ENCODE data around the gene ARHGAP10.

The ARHGAP10 gene

DNA sequence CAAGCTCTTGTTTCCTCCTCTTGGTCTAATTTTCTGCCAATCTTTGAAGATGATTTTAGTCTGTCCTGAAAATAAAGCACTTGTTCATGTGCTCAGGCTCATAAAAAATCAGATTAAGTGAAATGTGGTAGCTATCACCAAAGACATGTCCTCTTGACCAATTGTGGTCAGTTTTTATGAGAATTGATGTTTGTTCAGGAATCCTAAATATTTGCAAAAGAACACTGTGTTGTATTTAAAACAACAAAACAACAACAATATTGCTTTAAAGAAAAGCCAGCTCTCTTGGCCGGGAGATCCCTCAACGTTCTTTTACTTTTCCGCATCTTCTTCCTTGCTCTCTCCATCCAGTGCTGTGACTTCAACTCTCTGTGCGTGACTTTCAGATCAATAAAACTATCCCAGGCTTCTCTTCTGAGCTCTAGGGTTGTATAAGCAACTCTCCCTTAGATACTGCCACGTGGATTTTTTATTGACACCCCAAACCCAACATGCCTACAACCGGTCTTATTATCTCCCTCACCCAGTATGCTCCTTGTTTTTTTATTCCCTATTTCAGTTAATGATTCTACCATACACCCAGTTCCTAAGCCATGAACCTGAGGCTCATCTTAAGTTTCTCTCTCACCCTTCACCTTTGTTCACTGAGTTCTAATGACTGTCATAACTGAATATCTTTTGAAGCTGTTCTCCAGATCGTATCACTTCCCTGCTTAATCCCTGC, 309.9 kb downstream of the ARHGAP10 start:
- no peak for DNase-seq (ENCODE audit: low spot score)

DNA sequence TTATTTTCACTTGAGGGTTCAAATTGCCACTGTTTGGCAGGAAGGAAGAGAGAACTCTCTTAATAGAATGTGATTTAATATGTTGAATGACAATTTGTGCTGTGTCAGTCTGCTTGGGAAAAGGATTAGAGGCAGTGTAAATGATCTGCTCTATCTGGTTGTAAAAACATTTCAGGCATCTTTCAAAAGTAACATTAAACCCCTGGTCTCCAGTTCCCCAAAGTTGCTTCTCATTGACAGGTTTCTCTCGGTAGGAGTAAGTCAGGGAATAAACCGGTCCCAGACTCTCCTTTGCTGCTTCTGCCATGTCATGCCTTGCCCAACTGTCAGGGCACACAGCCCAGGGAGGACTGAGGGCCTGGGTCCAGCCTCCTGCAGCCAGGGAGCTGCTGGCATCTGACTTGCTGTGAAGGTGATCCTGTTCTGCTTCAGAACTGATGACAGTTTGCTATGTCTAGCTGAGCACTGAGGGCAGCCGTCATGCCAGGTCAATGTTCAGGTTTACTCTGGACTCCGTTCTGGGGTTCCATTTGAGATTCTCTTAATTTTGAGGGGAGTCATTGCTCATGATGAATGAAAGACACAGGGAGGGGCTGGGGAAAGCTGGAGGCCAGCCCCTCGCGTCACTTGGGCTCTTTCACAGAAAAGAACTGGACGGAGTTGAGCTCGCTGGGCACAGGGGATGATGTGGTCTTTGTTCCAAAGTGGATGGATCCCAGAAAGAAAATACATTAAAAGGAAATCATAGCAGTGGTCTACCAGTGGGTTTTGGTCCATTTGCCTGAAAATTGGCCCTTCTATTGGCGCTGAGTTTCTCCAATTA, 312.4 kb downstream of the ARHGAP10 start:
- DNase-seq (ENCODE audit: low spot score): no peak

DNA sequence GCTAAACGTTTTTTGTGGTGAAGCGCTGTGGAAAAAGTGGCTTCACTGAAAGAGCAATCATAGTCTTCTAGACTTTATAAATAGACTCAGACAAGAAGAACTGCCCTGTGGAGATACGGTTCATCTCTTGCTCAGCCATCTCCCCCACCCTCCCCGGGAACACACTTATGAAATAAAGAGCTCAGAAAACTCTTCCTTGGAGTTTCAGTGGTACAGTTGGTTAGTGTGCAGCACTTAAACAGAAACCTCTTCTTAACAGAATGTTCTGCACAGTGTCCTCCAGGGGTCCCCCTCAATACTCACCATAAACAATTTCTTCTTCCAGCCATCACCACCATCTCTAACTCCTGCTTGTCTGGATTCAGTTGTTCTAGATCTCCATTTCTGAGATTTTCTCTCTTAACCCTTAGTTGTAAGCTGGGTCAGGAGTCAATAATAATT, 313.0 kb downstream of the ARHGAP10 start:
- no peak for DNase-seq (ENCODE audit: low spot score)

DNA sequence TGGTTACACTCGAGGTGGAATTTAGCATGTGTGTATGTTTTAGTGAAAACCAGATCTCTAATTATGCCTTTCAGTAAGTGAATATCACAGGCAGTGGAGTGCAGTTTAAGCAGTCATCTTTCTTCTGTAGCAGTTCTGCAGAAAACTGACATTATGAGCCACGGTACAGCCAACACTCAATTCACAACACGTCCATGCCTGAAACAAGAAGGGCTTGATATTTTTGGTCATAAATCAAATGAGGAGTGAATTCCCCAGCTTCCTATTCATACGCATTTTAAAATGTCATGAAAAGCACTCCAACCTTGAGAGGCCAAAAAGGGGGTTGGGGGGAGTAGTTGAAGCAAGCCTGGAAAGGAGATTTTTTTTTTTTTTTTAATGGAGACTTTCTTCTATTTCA, 316.7 kb downstream of the ARHGAP10 start:
- DNase-seq (ENCODE audit: low spot score): no peak

DNA sequence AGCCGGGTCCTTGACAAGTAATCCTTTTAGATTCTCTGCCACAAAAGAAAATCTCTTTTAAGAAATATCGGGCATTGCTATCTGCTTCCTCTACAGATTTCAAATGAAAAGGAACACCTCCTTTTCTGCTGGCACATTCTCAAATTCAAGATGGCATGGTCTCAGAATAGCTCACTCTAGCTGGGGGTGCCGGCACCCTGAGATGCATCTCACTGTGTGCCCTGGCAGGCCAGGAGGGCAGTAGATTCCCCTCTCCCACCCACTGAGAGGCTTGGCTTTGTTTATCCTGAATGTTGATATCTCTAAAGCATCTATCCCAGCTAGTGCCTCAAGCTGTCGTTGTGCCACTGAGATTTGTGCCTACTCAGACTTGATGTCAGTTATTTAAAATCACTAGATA, 319.5 kb downstream of the ARHGAP10 start:
- DNase-seq (ENCODE audit: low spot score): no peak

DNA sequence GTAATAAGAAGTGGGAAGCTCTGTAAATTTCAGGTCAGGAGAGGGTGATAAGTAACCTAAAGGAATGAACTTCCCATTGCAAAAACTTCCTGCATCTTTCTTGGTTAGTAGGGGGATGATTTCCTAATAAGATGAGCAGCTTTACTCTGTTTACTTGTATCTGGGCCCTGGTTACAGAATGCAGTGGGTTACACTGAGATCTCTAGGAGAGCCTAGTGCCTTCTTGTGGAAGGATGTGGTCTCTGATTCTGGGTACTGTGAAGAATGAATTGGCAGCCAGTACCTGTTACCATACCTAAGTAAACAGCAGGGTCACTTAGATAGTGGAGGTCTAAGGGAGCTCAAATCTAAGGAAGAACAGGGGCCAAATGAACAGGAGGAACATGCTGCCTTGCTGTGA, 320.6 kb downstream of the ARHGAP10 start:
- DNase-seq (ENCODE audit: low spot score): no peak

DNA sequence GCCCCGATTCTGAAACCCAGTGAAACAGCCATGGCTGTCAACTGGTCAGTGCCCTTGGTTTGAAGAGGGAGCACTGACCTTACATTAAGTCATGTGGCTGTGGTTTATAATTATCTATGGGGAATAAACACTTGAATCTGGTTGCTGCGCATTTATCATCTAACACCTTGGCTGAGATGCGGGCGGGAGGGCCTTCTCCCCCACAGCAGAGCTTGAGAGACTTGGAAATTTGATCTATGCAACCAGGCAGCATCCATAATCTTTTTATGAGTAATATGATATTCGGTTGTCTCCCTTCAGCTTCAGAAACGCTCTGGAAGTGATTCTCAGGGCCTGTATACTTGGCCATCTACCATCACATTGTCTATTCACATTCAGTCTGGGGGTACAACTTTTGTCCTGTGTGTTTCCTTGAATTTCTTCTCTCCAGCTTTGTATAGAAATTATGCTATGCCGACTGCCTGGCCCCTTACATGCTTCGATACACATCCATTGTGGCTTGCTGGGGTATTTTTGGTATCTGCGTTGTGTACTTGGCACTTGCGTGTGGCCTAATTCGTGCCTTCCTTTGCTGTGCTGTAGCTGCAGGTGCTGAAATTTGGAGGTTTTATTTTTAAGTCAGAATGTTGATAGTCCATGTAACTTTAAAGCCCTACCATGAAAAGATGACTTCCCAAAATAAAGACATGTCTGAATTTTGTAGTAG, 321.6 kb downstream of the ARHGAP10 start:
- DNase-seq (ENCODE audit: low spot score): no peak

DNA sequence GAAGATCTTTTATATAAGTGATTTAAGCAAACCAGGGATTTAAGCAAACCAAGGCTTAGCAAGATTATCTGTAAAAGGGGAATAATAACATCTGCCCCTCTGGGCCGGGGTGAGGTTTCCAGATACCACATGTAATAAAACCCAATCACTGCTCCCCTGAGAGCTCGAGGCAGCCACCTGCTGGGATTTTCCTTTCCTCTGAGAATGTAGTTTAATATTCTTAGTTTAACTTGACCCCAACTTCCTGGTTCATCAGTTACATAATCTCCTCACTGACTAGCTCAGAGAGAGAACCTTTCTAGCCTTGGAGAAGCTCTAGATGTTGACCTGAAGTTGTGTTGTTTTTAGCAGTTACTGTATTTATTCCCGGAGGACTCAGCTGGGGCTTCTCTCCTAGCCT, 322.4 kb downstream of the ARHGAP10 start:
- no peak for DNase-seq (ENCODE audit: low spot score)

DNA sequence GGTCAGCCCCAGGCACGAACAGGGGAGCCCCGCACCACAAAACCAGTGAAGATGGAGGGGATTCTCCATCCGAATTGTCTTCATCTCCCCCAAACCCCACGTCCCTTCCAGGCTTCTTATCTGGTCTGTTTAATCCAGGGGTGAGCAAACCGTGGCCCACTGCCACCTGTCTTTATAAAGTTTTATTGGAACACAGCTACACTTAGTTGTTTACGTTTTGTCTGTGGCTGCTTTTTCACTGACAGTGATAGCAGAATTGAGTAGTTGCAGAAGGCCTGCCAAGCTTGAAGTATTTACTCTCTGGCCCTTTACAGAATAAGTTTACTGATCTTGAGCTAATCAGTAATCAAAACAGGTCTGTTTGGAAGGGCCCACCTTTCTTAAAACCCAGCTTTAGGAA, 324.0 kb downstream of the ARHGAP10 start:
- no peak for DNase-seq (ENCODE audit: low spot score)

DNA sequence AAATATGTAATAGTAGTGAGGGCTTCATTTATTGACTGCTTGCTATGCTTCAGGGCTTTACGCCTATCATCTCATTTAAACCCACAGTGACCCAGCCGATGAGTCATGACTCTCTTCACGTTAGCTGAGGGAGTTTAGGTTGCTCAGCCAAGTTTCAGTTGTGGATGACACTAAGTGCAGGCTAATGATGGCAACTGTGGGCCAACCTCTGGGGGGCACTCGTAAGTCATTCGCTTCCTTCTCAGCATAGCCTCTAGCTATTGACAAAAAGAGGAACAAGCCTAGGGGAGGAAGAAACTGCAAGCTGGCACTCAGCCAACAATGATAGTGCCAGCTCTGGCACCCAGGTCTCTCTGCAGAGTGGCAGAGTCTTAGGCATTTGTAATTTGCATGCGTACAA, 325.0 kb downstream of the ARHGAP10 start:
- DNase-seq (ENCODE audit: low spot score): no peak

DNA sequence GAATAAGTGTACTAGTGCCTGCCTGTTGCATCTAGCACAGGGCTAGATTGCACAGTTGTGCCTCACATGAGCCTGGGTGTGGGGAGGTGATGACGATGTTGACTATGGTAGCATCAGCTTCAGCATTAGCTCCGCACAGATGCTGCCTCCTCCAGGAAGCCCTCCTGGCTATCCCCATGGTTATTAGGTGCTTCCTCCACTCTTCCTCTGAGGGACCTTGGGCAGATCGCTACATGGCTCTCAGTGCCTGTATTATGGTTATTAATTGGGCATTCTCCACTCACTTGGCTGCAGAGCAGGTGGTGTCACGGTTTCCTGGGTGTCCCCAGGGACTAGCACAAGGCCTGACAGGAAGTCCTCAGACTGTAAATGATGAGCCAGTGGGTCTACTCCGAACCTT, 325.6 kb downstream of the ARHGAP10 start:
- DNase-seq (ENCODE audit: low spot score): no peak

DNA sequence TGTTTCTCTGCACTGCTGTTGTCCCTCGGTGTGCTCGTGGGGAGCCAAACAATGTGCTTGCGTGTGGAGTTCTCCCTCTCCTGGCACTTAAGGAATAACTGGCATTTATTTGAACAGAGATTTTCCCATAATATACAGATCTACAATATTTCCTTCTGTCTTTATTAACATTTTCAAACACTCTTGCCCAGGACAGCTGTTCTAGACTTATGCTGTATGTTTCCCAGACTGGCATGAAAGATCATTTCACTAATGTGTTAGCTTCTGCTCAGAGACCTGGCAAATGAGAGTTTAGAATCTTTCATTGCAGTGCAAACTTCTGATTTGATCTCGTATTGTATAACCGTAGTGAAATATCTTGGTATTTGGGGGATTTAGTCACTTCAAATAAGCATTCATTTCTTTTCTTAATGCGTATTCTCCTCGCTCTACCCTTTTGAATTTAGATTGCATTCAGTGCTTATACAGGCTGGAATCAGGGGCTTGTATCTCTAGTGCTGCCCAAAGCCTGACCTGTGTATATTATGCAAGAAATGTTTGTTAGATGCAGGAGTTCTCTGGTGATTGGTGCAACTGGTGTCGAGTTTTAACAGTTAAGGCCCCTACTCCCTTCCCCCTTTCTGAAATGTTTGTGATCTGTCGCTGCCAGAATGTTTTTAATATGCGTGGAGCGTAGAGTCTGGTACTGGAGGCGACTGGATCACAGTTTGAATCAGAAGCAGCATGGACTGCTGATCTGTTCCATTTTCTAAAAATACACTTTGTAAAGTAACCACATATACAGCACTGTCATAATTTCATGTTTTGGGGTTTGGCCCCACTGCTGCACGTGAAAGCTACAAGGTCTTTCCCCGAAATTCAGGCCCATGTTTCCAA, 326.3 kb downstream of the ARHGAP10 start:
- no peak for DNase-seq (ENCODE audit: low spot score)

DNA sequence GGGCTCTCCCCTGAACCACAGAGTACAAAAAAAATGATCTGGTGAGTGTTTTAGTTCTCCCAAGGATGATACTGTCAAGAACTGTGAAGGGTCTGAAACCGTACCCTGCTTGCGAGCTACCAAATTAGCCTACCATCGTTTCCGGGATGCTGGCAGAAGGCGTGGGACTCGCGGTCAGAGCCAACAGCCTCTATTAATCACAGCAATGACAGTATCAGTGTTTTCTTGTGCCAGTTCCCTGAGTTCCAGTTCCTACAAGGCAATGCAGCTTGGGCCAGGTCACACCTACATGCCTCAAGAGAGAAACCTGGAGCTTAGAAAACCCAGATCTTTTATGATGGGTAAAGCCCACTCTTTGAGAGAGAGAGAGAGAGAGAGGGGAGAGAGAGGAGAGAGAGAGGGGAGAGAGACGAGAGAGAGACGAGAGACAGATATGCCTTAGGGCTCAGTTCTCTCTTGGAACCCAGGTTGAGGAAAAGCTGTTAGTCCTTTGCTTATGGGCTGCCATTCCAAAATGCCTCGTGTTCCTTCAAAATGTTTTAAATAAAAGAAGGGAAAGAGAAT, 327.8 kb downstream of the ARHGAP10 start:
- DNase-seq (ENCODE audit: low spot score): no peak

DNA sequence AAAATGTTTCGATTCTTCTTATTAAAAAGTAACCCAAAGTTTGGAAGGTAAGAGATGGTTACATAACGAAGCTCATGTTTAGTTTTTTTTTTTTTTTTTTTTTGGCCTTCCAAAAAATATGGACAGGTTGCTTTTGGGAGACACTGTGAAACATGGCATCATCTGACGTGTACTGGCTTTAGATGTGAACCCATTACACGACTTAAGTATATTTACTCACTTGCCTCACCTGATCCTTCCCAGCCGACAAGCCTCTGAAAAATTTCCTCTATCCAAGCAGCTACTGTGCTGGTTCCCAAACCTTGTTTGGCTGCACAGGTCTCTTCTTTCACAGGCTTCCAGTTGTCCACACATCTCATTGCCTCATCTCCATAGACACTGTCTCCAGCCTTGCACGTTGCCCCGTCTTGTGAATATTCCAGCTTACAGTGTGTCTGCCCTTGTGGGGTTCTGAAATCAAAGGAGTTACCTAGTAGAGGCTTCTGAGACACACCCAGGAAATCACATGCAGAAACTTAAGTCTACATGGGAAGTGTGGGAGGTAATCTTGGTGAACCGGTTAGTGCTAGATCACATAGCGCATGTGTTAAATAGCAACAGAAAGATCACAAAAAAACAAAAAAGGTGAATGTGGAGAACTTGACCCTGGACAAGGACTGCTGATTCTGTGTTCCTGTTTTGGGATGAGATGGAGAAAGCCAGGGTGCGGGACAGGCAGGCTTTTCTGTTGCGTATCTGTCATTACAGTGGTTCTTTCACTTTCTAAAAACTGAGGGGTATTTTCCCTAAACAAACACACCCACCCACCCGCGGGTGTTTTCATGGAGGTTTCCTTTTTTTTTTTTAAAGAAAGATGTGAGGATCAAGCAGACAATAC, 328.6 kb downstream of the ARHGAP10 start:
- DNase-seq (ENCODE audit: low spot score): no peak

DNA sequence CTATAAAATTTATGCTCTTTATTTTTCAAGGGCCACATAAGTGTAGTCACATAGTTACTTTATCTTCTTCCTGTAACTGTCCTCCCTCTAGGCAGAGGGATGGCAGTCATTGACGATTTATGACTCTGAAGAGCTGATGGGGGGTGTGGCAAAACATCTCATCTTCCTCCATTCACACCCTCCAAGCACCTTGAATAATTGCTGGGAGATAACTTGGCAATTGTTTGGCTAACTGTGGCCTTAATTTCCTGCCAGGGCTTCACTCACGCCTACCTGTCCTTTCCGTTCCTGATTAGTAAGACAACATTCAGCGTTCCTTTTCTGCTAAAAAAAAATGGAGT, 329.2 kb downstream of the ARHGAP10 start:
- DNase-seq (ENCODE audit: low spot score): no peak

DNA sequence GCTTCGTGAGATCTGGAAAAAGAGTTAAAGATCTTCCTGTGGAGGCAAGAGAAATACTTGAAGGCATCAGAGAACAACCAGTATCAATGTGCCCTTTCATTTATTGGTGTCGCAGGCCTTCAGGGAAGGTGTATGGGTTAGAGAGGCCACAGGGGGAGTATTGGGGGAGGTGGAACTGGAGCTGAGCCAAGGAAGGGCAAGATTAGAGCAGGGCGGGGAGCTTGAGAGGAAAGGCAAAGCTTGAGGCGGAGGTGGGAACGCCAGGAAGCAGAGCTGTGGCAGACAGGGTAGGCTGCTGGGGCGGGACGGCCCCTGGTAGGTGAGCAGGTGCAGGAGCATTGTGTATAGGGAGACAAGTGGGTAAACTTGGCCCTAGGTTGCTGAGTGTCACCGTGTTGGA, 329.9 kb downstream of the ARHGAP10 start:
- no peak for DNase-seq (ENCODE audit: low spot score)

DNA sequence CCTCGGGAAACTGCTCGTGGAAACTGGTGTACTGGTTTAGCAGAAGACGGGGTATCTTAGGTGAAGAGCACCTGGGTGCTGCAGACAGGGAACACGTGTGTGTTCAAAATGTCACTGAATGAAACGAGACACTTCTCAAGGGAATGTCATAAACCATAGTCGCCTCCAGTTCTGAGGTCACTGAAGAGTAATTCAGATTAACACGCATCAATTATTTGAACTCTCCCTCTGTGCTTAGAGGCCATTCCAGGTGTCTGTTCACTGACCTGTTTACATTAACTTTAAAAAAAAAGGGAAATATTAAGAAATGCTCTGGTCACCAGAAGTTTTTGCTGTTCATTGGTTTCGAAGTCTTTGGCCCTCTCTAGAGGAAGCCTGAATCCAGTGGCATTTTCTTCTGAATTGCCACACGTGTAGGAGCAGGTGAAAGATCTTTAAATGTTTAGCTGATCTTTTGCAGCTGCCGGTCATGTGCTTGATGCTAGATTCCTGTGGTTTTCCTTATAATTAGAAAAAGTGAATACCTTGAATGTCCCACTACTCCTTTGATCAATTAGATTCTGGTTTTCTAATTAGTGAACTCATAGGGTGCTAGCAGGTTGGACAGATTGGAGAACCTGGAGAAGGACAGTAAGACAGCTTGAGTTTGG, 330.5 kb downstream of the ARHGAP10 start:
- DNase-seq (ENCODE audit: low spot score): no peak

DNA sequence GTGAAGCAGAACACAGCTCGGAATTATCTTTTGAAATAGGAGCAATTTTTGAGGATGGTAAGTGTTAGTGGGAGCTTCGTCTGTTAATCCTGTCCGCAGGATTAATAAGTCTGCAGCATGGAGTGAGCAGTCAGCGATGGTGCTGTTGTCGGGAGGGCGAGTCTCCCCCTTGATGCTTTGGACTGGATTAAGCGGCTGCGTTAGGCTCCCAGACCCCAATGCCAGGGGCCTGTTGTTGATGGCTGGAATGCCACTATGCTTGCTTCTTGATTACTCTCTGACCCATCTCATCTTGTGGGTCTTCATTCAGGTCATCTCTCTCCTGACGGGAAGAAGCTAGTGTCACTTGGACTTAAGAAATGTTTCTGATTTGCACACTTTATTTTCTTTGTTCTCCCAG, 332.6 kb downstream of the ARHGAP10 start:
- no peak for DNase-seq (ENCODE audit: low spot score)

DNA sequence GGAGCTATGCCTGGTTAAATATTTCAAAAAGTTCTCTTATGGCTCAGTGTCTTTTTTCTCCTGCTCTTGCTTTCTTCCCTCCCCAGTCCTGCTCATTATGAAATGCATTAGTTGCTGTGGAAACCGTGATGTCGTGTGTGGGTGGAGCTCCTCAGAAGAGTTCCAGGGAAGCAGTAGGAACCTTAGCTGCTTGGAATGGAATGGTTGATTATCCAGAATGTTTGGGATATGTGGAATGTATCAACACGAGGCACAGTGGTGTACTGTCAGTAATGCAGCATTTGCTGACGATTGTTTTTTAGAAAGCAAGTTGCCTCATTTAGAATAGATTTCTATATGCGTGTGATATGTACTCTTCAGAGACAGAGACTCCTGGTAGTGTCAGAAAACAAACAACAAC, 333.2 kb downstream of the ARHGAP10 start:
- no peak for DNase-seq (ENCODE audit: low spot score)

DNA sequence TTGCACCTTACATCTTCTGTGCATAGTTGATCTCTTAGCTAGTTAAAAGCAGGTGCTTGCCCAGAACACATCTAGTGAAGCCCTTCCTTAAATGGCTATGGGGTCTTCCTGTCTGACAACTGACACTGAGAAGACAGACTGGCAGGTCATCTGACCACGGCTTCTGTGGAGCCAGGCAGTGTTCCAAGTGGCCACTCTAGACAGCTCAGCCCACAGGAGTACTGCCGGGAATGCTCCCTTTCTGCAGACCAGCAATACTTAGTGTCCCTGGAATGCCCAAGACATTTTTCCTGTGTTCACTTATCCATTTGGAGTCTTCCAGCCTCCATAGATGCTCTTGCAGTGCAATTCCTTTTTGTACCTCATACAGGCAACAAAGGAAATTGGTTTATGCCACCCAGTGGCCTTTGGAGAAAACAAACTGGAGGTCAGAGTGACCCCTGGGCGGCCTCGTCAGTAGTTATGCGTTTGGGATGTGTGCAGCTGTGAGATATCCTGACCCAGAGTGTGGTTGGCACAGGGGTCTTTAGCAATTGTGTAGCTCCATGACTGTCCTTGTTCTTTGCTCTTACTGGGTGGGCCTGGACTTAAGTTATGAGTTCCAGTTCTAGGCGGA, 335.5 kb downstream of the ARHGAP10 start:
- DNase-seq (ENCODE audit: low spot score): no peak

Measured in left forelimb (tissue), 1 donor.